RWPE1 (cell line): Measurements from ENCODE around the gene TMEM60.

Experiments
- CTCF ChIA-PET: fragments of 350-600 bp; sonication (Branson Sonifier 250); formaldehyde crosslinking; extraction: SDS; loops from one replicate; lab custom pipeline; 2021; lab: Yijun Ruan, JAX
- POLR2A ChIA-PET: fragments of 400-600 bp; formaldehyde crosslinking; extraction: SDS; loops from one replicate; lab custom pipeline; 2020; ENCODE audit warnings: antibody characterized with exemption; ENCODE audit not compliant: low non-redundant PET; lab: Yijun Ruan, JAX
- DNase-seq: peaks from one replicate; pipeline ENCODE4 v3.0.0; 2012; ENCODE audit warnings: low spot score
- H3K27ac ChIP-seq: fragments of 450-650 bp; 2 replicates; pipeline ENCODE4 v1.5.1; 2017
- CTCF ChIP-seq: fragments of 450-650 bp; conservative IDR thresholded peaks from 2 replicates; pipeline ENCODE4 v1.5.1; 2017; ENCODE audit warnings: low read depth, mild to moderate bottlenecking

TMEM60 gene

GRCh38 chr7:77796109-77796508 is 2.1 kb downstream of the TMEM60 start:
- no peak overlapping the region for H3K27ac ChIP-seq
- no peak for DNase-seq
- TF ChIP-seq CTCF = no peak
- CTCF ChIA-PET = interaction anchor here (0.6 kb wide), 2 partner anchors 138 to 153 kb away, joined by 3 read pairs; no protein-coding TSS in a partner anchor
- POLR2A ChIA-PET = no interaction called here

GRCh38 chr7:77794000-77794399 is 4.2 kb downstream of the TMEM60 start:
- no peak overlapping the region for H3K27ac ChIP-seq
- ChIA-PET POLR2A (no interaction called here), CTCF (no interaction called here)
- TF ChIP-seq CTCF = no peak
- DNase-seq = no peak

GRCh38 chr7:77791956-77792355 is 6.3 kb downstream of the TMEM60 start:
- no peak for TF ChIP-seq CTCF
- no peak for DNase-seq
- no peak overlapping the region for H3K27ac ChIP-seq
- ChIA-PET CTCF (no interaction called here), POLR2A (no interaction called here)

- no peak for DNase-seq
- no peak for TF ChIP-seq CTCF
- ChIA-PET CTCF (no interaction called here), POLR2A (no interaction called here)
- H3K27ac ChIP-seq = no peak overlapping the region
These were observed 6.9 kb downstream of the TMEM60 start for GRCh38 chr7:77791336-77791735.

GRCh38 chr7:77788327-77788902 is 9.8 kb downstream of the TMEM60 start:
- no peak for TF ChIP-seq CTCF
- no peak overlapping the region for H3K27ac ChIP-seq
- DNase-seq = no peak
- ChIA-PET POLR2A (no interaction called here), CTCF (interaction anchor here (0.5 to 0.6 kb wide), 2 partner anchors 22 to 83 kb away, joined by 3 to 6 read pairs; no protein-coding TSS in a partner anchor)

GRCh38 chr7:77786741-77787140 is 11.5 kb downstream of the TMEM60 start:
- TF ChIP-seq CTCF = no peak
- no peak for DNase-seq
- ChIA-PET CTCF (no interaction called here), POLR2A (no interaction called here)
- no peak overlapping the region for H3K27ac ChIP-seq
